Thyroid gland (tissue), 4 donors: ENCODE results near the gene ADRA1B. TPM values are rescaled to one million over a fixed set of nuclear protein-coding genes. Genes with fewer than 3 reads are reported as not detected.

ENCODE experiments used
- DNase-seq, 2 donors: peaks; one replicate each; pipeline ENCODE4 v3.0.0-alpha.2; 2019
- H3K27ac ChIP-seq, 3 donors: fragments of 200-600 bp; sonication (generic); 1 replicate in 2 of 3; 2 replicates in 1 of 3; pipeline ENCODE4 v1.5.1; 2016 to 2019; ENCODE audit warnings: mild to moderate bottlenecking in 1 of 3, moderate library complexity in 1 of 3
- H3K27me3 ChIP-seq: fragments of 200-600 bp; sonication (generic); one replicate; pipeline ENCODE4 v1.5.1; 2019
- H3K36me3 ChIP-seq, 2 donors: fragments of 200-600 bp; sonication (generic); one replicate each; pipeline ENCODE4 v1.5.1; 2016 to 2019
- H3K4me1 ChIP-seq, 2 donors: fragments of 200-600 bp; sonication (generic); one replicate each; pipeline ENCODE4 v1.5.1; 2017 to 2019
- H3K4me3 ChIP-seq, 3 donors: fragments of 200-600 bp; sonication (generic); replicated peaks in 1 of 3; 1 replicate in 2 of 3; 2 replicates in 1 of 3; pipeline ENCODE4 v1.5.1; 2016; ENCODE audit warnings: mild to moderate bottlenecking in 1 of 3
- H3K9me3 ChIP-seq: fragments of 200-600 bp; sonication (generic); one replicate; pipeline ENCODE4 v1.5.1; 2017
- CTCF ChIP-seq, 6 experiments: fragments of 200-600 bp in 3 of 6; fragments of 450-650 bp in 3 of 6; sonication (generic) in 3 of 6; IDR thresholded peaks; one replicate each; pipeline ENCODE4 v1.5.1; 2016 to 2019; ENCODE audit warnings: antibody characterized with exemption in 6 of 6, mild to moderate bottlenecking in 2 of 6, inconsistent platforms in 1 of 6, moderate library complexity in 1 of 6
- POLR2A ChIP-seq, 2 donors: fragments of 450-650 bp; IDR thresholded peaks; one replicate each; pipeline ENCODE4 v1.6.1; 2017; ENCODE audit warnings: antibody characterized with exemption in 2 of 2, mild to moderate bottlenecking in 2 of 2, moderate library complexity in 1 of 2
- WGBS, 2 donors: methylation state at CpG; one replicate each; pipeline ENCODE4 v1.1.5; 2017; 5-methylcytosine and 5-hydroxymethylcytosine counted together
- intact Hi-C: fragments of 100-400 bp; cut with DNase I; formaldehyde crosslinking; loops from one replicate; pipeline ENCODE4 v1.15.1; 2023
- total RNA-seq, 4 donors: library from RNA; depleted of rRNA; stranded (reverse); fragments of >200 nt; gene quantifications; one replicate each; pipeline ENCODE4 v1.2.3, GENCODE V29; 2016

ADRA1B gene
- total RNA-seq, 4 donors from 2014 or later: 1.2 to 13.2 (median 3.1) TPM

- H3K27me3 ChIP-seq: no peaks in the 10 kb centered on the region
- peaks cover 4% of the 10 kb centered on the region in 2 donors for H3K4me1 ChIP-seq
- no peaks in the 10 kb centered on the region for H3K9me3 ChIP-seq
- H3K27ac ChIP-seq: no peak overlapping the region
- WGBS, 2 donors: 76 to 78% methylated on average over 7 of the region's 7 CpGs
- H3K4me3 ChIP-seq: no peak overlapping the region
- no peaks in the 10 kb centered on the region for H3K36me3 ChIP-seq
- intact Hi-C loops: no loop called here
- no peak for DNase-seq
- no peak for TF ChIP-seq POLR2A (IDR thresholded peaks at IDR 0.05)
Measured at GRCh38 chr5:159923008-159923407, 6.7 kb downstream of the ADRA1B start.

- intact Hi-C loops: no loop called here
- H3K36me3 ChIP-seq: no peaks in the 10 kb centered on the region
- no peaks in the 10 kb centered on the region for H3K27me3 ChIP-seq
- no peak overlapping the region for H3K4me3 ChIP-seq
- 46 to 56% methylated on average over 12 of the region's 12 CpGs for WGBS, 2 donors
- DNase-seq: peak; percentile 90 to 94
- TF ChIP-seq CTCF (IDR thresholded peaks at IDR 0.05) (no peak), POLR2A (IDR thresholded peaks at IDR 0.05) (no peak)
- peak overlapping the region; percentile 50 to 67 (median 64) for H3K27ac ChIP-seq
- peaks cover 10 to 16% of the 10 kb centered on the region in 2 donors for H3K4me1 ChIP-seq
- no peaks in the 10 kb centered on the region for H3K9me3 ChIP-seq
Measured at GRCh38 chr5:159928122-159928909, 12.0 kb downstream of the ADRA1B start.

- Histone ChIP-seq H3K4me3 (no peak overlapping the region), H3K27ac (no peak overlapping the region), H3K9me3 (no peaks in the 10 kb centered on the region), H3K36me3 (no peaks in the 10 kb centered on the region), H3K4me1 (peaks cover 10 to 16% of the 10 kb centered on the region in 2 donors), H3K27me3 (no peaks in the 10 kb centered on the region)
- 61 to 75% methylated on average over 1 of the region's 1 CpG for WGBS, 2 donors
- TF ChIP-seq POLR2A (IDR thresholded peaks at IDR 0.05): no peak
- no peak for TF ChIP-seq CTCF (IDR thresholded peaks at IDR 0.05)
- intact Hi-C loops: no loop called here
- peak in 1 of 2 donors; percentile 22 for DNase-seq
Measured at GRCh38 chr5:159929176-159929575, 12.9 kb downstream of the ADRA1B start.

- Histone ChIP-seq H3K27ac (no peak overlapping the region), H3K4me1 (peaks cover 2 to 5% of the 10 kb centered on the region in 2 donors), H3K36me3 (no peaks in the 10 kb centered on the region), H3K9me3 (no peaks in the 10 kb centered on the region), H3K27me3 (no peaks in the 10 kb centered on the region), H3K4me3 (no peak overlapping the region)
- intact Hi-C loops: no loop called here
- TF ChIP-seq POLR2A (IDR thresholded peaks at IDR 0.05) (no peak), CTCF (IDR thresholded peaks at IDR 0.05) (no peak)
- DNase-seq: peak; percentile 51 to 54
- WGBS, 2 donors: 53 to 65% methylated on average over 10 of the region's 10 CpGs
Measured at GRCh38 chr5:159933531-159934485, 17.5 kb downstream of the ADRA1B start.

GRCh38 chr5:159935946-159936345 lies 19.7 kb downstream of the ADRA1B start:
- Histone ChIP-seq H3K27ac (no peak overlapping the region), H3K27me3 (no peaks in the 10 kb centered on the region), H3K4me3 (no peak overlapping the region), H3K36me3 (no peaks in the 10 kb centered on the region), H3K4me1 (no peaks in the 10 kb centered on the region), H3K9me3 (no peaks in the 10 kb centered on the region)
- DNase-seq: no peak
- TF ChIP-seq POLR2A (IDR thresholded peaks at IDR 0.05) (no peak), CTCF (IDR thresholded peaks at IDR 0.05) (no peak)
- intact Hi-C loops: no loop called here
- WGBS, 2 donors: 72 to 82% methylated on average over 1 of the region's 1 CpG
